Gastroesophageal sphincter (tissue), 3 donors: ENCODE results near the gene SLC25A45.

Source experiments
- EP300 ChIP-seq: sonication (generic); formaldehyde crosslinking; IDR thresholded peaks from one replicate; pipeline ENCODE4 v1.6.1; 2017; ENCODE audit warnings: antibody characterized with exemption, mild to moderate bottlenecking
- POLR2A ChIP-seq, 2 donors: fragments of 450-650 bp; IDR thresholded peaks; one replicate each; pipeline ENCODE4 v1.6.1; 2017; ENCODE audit warnings: antibody characterized with exemption in 2 of 2, mild to moderate bottlenecking in 2 of 2, moderate library complexity in 1 of 2
- POLR2AphosphoS5 ChIP-seq: sonication (generic); formaldehyde crosslinking; IDR thresholded peaks from one replicate; pipeline ENCODE4 v1.6.1; 2017; ENCODE audit warnings: antibody characterized with exemption
- TF ChIP-seq, protein P1 (sequence below), 4 experiments: fragments of 200-600 bp in 2 of 4; fragments of 450-650 bp in 2 of 4; sonication (generic) in 1 of 4; IDR thresholded peaks; one replicate each; pipeline ENCODE4 v1.5.1; 2017 to 2019; ENCODE audit warnings: antibody characterized with exemption in 4 of 4, mild to moderate bottlenecking in 2 of 4, moderate library complexity in 2 of 4

DNA sequence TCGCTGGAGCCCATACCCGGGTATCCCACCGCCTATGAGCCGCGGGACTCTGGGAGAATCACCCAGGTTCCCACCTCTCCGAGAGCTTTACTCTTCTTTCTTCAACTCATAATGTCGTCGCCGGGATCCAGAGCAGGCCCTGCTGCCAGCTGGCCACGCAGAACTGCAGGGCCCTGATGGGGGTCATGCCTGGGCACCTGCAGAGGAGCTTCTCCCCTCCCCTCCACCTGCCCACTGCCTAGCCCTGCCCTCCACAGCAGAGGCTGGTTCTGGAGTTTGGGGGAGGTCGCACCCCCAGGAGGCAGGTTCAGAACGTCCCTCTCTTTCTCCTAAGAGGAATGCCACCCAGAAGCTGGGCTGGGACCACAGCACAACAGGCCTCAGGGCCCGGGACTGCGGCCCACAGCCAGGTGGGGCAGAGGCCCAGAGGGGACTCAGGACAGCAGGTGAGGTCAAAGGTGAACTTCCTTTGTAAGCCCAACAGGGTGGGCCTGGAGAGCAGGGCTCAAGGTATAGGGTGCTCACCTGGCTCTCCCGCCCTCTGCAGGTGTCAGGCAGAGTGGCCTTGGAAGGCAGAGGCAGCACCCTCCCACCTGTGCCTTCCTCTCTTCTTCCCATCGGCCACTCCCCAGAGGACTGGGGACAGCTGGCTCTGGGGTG is 1.9 kb downstream of the SLC25A45 start:
- no peak for TF ChIP-seq POLR2A (IDR thresholded peaks at IDR 0.05)
- TF ChIP-seq, protein P1, sequence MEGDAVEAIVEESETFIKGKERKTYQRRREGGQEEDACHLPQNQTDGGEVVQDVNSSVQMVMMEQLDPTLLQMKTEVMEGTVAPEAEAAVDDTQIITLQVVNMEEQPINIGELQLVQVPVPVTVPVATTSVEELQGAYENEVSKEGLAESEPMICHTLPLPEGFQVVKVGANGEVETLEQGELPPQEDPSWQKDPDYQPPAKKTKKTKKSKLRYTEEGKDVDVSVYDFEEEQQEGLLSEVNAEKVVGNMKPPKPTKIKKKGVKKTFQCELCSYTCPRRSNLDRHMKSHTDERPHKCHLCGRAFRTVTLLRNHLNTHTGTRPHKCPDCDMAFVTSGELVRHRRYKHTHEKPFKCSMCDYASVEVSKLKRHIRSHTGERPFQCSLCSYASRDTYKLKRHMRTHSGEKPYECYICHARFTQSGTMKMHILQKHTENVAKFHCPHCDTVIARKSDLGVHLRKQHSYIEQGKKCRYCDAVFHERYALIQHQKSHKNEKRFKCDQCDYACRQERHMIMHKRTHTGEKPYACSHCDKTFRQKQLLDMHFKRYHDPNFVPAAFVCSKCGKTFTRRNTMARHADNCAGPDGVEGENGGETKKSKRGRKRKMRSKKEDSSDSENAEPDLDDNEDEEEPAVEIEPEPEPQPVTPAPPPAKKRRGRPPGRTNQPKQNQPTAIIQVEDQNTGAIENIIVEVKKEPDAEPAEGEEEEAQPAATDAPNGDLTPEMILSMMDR (IDR thresholded peaks at IDR 0.05) = no peak
- no peak for TF ChIP-seq EP300
- TF ChIP-seq POLR2AphosphoS5 = no peak
